Mammary microvascular endothelial cell (primary cell): ENCODE results near the gene CLSTN3. TPM values are rescaled to one million over a fixed set of nuclear protein-coding genes. Genes with fewer than 3 reads are reported as not detected.

Experiments
- total RNA-seq: library from RNA; depleted of rRNA; stranded (reverse); fragments of >200 nt; gene quantifications from 2 replicates; pipeline ENCODE4 v1.2.3, GENCODE V29; 2015

The CLSTN3 gene
- total RNA-seq: 13.2 and 15.8 TPM in 2 replicates

GRCh38 chr12:7129872-7130691 is at the start of gene CLSTN3:
Gene CLSTN3 (plus strand): TSS chr12:7130371. CDS start chr12:7130649, 278 bp downstream.

DNA sequence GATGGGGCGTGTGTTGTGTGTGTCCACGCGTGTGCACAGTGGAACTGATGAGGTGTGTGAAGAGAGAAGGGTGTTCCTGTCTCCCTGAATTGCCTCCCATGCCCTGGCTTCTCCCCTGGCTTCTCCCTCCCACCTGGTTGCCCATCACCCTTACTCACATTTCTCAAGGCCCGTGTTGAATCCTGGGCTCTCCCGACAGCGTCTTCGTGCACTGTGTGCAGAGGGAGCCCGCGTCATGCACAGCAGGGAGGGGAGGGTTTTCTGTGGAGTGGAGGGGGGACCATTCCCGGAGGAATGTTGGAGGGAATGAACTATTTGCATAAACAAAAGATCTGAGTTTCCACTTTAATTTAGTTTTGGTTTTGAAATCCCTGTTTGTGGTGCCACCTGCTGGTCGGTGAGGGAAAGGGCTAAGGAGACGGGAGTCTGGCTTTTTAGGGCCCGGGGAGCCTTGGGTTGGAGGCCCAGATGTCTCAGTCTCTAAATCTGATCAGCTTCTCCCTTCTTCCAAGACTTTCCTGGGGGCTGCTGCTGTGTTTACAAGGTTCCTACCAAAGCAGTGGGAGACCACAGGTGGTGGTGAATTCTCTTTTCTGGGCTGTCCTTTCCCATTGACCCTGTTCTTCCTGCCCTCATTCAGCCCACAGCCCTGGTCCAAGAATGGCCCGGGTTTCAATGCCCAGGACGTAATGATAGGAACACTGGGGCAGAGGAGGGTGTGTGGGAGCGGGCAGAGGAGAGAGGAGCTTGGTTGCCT is 37.8 kb upstream of the CLSTN3 start, which contains the start of gene C1R:
Gene C1R (minus strand): TSS at position 217 of the 757 bp plus-strand sequence. CDS start 57 bp downstream, at position 160.

DNA sequence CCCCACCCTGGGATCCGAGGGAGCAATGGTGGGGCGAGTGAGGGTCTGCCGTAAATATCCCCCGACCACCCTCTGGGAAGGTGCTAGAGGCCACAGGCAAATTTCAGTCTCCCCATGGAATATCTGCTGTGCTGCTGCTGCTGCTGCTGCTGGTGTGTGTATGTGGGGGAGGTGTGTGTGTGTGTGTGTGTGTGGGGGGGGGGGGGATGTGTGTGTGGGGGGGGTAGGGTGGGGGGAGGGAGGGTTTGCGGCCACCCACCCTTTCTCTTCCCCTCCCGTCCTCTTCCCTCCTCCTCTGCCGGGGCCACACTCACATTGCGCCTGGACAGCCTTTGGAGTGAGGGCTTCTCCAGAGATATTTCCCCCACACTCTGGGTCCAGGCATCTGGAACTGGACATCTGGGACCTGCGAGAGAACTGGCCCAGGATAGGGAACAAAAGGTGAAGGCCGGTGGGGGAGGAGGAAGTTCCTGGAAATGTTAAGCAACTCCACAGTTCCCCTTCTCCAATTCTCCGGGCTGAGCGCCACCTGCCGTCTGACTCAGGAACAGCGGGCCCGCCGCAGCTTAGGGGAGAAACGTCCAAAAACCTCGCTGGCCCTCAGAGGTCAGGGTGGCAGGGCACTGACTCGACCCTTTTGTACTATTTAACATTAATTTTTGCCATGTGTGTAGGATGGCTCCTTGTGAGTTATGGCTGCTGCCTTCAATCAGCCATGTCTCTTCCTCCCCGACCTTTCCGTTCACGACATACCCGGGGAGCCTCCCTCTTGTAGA is 21.2 kb upstream of the CLSTN3 start, which contains the start of gene C1RL:
Gene C1RL (minus strand): TSS at position 419 of the 776 bp plus-strand sequence. CDS start 34 bp downstream, at position 385.

GRCh38 chr12:7128681-7129286 is 1.4 kb upstream of the CLSTN3 start, which contains the start of gene RBP5:
Gene RBP5 (minus strand): TSS chr12:7128889. CDS start chr12:7128775, 114 bp downstream.

DNA sequence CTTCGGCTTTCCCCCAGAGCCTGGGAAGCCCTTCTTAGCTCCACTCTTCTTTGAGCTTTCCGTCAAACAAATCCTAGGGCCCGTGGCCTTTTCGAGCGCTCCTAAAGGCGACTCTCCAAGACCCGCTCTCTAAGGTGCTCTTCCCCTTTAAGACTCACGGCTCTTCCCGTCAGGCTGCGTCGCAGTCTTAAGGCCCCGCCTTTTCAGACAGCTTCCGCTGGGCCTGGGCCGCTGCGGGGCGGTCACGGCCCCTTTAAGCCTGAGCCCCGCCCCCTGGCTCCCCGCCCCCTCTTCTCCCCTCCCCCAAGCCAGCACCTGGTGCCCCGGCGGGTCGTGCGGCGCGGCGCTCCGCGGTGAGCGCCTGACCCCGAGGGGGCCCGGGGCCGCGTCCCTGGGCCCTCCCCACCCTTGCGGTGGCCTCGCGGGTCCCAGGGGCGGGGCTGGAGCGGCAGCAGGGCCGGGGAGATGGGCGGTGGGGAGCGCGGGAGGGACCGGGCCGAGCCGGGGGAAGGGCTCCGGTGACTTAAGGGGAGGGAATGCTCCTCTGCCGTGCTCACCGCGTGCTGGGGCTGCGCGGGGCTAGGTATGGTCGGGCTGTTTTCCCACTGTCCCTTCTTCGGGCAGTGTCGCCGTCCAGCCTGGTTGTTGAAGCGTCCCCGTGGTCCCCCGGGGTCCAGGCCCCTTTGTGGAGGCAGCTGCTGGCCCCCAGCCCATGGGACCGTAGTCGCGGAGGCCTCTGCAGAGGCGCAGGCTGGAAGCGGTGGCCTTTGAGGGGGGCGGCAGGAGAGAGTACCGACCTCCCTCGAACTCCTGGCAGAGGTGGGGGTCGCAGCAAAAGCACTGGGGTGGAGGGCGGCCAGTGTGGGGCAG is 59.5 kb downstream of the CLSTN3 start, which contains the start of gene PEX5:
Gene PEX5 (plus strand): TSS at position 289 of the 870 bp plus-strand sequence. CDS start 692 bp downstream, outside the sequence.

Other genes with a start within 250 kb of the CLSTN3 start
- 2.8 and 7.1 TPM in 2 replicates for gene LRRC23, start 225.5 kb upstream of the CLSTN3 start, total RNA-seq
- 6.2 and 6.9 TPM in 2 replicates for gene ENO2, start 215.8 kb upstream of the CLSTN3 start, total RNA-seq
- 12.5 and 17.1 TPM in 2 replicates for gene ATN1, start 202.4 kb upstream of the CLSTN3 start, total RNA-seq
- not detected in 2 replicates for gene RNU7-1, start 186.6 kb upstream of the CLSTN3 start, total RNA-seq
- gene C12orf57, start 186.3 kb upstream of the CLSTN3 start, total RNA-seq: 214 and 226 TPM in 2 replicates
- gene PTPN6, start 179.0 kb upstream of the CLSTN3 start, total RNA-seq: 1.2 and 5.3 TPM in 2 replicates
- 293 and 304 TPM in 2 replicates for gene PHB2, start 159.7 kb upstream of the CLSTN3 start, total RNA-seq
- 51.5 and 63.6 TPM in 2 replicates for gene EMG1, start 159.5 kb upstream of the CLSTN3 start, total RNA-seq
- gene LPCAT3, start 111.9 kb upstream of the CLSTN3 start, total RNA-seq: 25.5 and 28.0 TPM in 2 replicates
- 0.27 and 0.79 TPM in 2 replicates for gene C1S, start 69.7 kb upstream of the CLSTN3 start, total RNA-seq
- 1.9 and 2.5 TPM in 2 replicates for gene C1R, start 37.9 kb upstream of the CLSTN3 start, total RNA-seq
- gene C1RL, start 21.2 kb upstream of the CLSTN3 start, total RNA-seq: 9.0 and 15.5 TPM in 2 replicates
- gene RBP5, start 1.5 kb upstream of the CLSTN3 start, total RNA-seq: 0.13 TPM in 1 of 2 replicates, not detected in the other
- gene PEX5, start 59.3 kb downstream of the CLSTN3 start, total RNA-seq: 23.8 and 29.2 TPM in 2 replicates
- not detected in 2 replicates for gene ACSM4, start 173.7 kb downstream of the CLSTN3 start, total RNA-seq